HUES64 (cell line): Measurements from ENCODE around the gene EFCC1.
"Not testable (repeated sequence)": the region's sequence is repeated elsewhere in the genome, so short reads cannot be mapped to it uniquely, and the experiment has no call there.

ENCODE experiments used
- H3K27ac ChIP-seq: 2 replicates; pipeline ENCODE4 v1.7.0; 2013; ENCODE audit warnings: low read depth, low read length, inconsistent platforms
- H3K27me3 ChIP-seq: 2 replicates; pipeline ENCODE4 v1.6.1; 2013; ENCODE audit warnings: mild to moderate bottlenecking, low read length; ENCODE audit not compliant: insufficient read depth
- H3K36me3 ChIP-seq: 2 replicates; pipeline ENCODE4 v1.6.1; 2013; ENCODE audit warnings: mild to moderate bottlenecking, low read length; ENCODE audit not compliant: insufficient read depth
- H3K4me1 ChIP-seq: 2 replicates; pipeline ENCODE4 v1.6.1; 2013; ENCODE audit warnings: mild to moderate bottlenecking, low read length, moderate library complexity; ENCODE audit not compliant: insufficient read depth
- H3K4me3 ChIP-seq: 2 replicates; pipeline ENCODE4 v1.5.1; 2013; ENCODE audit warnings: mild to moderate bottlenecking, low read length, moderate library complexity
- H3K9ac ChIP-seq: 2 replicates; pipeline ENCODE4 v1.6.1; 2013; ENCODE audit warnings: mild to moderate bottlenecking, low read depth, low read length
- H3K9me3 ChIP-seq: 2 replicates; pipeline ENCODE4 v1.6.1; 2013; ENCODE audit warnings: low read depth, low read length; ENCODE audit not compliant: insufficient read depth
- WGBS: fragments of 150-250, 120-280 bp; methylation state at CpG from one replicate; pipeline ENCODE4 v1.1.7; 2013; ENCODE audit warnings: missing lambda C conversion rate; 5-methylcytosine and 5-hydroxymethylcytosine counted together

The EFCC1 gene

GRCh38 chr3:129060276-129061022 lies 59.3 kb downstream of the EFCC1 start, which contains the start of gene GP9:
GP9 (plus strand) TSS chr3:129060779; CDS start chr3:129061740, 961 bp downstream.
- peaks cover 3% of the 10 kb centered on the region; the same call in 1 of the 2 replicates for H3K4me1 ChIP-seq
- no peak within 1 kb of the TSS for H3K27ac ChIP-seq
- no peaks in the 10 kb centered on the region for H3K36me3 ChIP-seq
- no peaks in the 10 kb centered on the region for H3K27me3 ChIP-seq
- H3K4me3 ChIP-seq: no peak within 1 kb of the TSS
- H3K9me3 ChIP-seq: no peaks in the 10 kb centered on the region
- 91% methylated on average over 13 of the region's 13 CpGs for WGBS
- no peak within 1 kb of the TSS for H3K9ac ChIP-seq

GRCh38 chr3:129061023-129061887 lies 60.2 kb downstream of the EFCC1 start:
- Histone ChIP-seq H3K27me3 (no peaks in the 10 kb centered on the region), H3K9me3 (no peaks in the 10 kb centered on the region), H3K4me1 (peaks cover 3% of the 10 kb centered on the region; the same call in 1 of the 2 replicates), H3K27ac (no peak overlapping the region), H3K9ac (no peak overlapping the region), H3K4me3 (no peak overlapping the region), H3K36me3 (no peaks in the 10 kb centered on the region)
- 90% methylated on average over 19 of the region's 19 CpGs for WGBS

GRCh38 chr3:129061888-129062834 lies 61.1 kb downstream of the EFCC1 start:
- H3K4me3 ChIP-seq: no peak overlapping the region
- no peak overlapping the region for H3K27ac ChIP-seq
- no peak overlapping the region for H3K9ac ChIP-seq
- no peaks in the 10 kb centered on the region for H3K36me3 ChIP-seq
- no peaks in the 10 kb centered on the region for H3K9me3 ChIP-seq
- 95% methylated on average over 32 of the region's 32 CpGs for WGBS
- H3K4me1 ChIP-seq: peaks cover 3% of the 10 kb centered on the region; the same call in 1 of the 2 replicates
- H3K27me3 ChIP-seq: no peaks in the 10 kb centered on the region

- Histone ChIP-seq H3K27me3 (no peaks in the 10 kb centered on the region), H3K9ac (no peak overlapping the region), H3K4me3 (no peak overlapping the region), H3K36me3 (no peaks in the 10 kb centered on the region), H3K4me1 (peaks cover 3% of the 10 kb centered on the region; the same call in 1 of the 2 replicates), H3K27ac (no peak overlapping the region), H3K9me3 (no peaks in the 10 kb centered on the region)
- 95% methylated on average over 10 of the region's 10 CpGs for WGBS
Observed at GRCh38 chr3:129063091-129063640, 62.1 kb downstream of the EFCC1 start.

- no peaks in the 10 kb centered on the region for H3K27me3 ChIP-seq
- WGBS: 92% methylated on average over 15 of the region's 15 CpGs
- H3K9ac ChIP-seq: no peak overlapping the region
- no peaks in the 10 kb centered on the region for H3K36me3 ChIP-seq
- no peak overlapping the region for H3K4me3 ChIP-seq
- H3K4me1 ChIP-seq: peaks cover 3% of the 10 kb centered on the region; the same call in 1 of the 2 replicates
- H3K27ac ChIP-seq: no peak overlapping the region
- H3K9me3 ChIP-seq: no peaks in the 10 kb centered on the region
Observed at GRCh38 chr3:129063841-129064482, 62.9 kb downstream of the EFCC1 start.

- H3K4me1 ChIP-seq: peaks cover 3% of the 10 kb centered on the region; the same call in 1 of the 2 replicates
Observed at GRCh38 chr3:129065016-129065719, 64.1 kb downstream of the EFCC1 start.

GRCh38 chr3:129065720-129066073 lies 64.6 kb downstream of the EFCC1 start:
- 96% methylated on average over 4 of the region's 4 CpGs for WGBS
- peaks cover 3% of the 10 kb centered on the region; the same call in 1 of the 2 replicates for H3K4me1 ChIP-seq
- H3K27me3 ChIP-seq: no peaks in the 10 kb centered on the region
- H3K4me3 ChIP-seq: no peak overlapping the region
- H3K36me3 ChIP-seq: no peaks in the 10 kb centered on the region
- H3K27ac ChIP-seq: no peak overlapping the region
- H3K9ac ChIP-seq: no peak overlapping the region
- no peaks in the 10 kb centered on the region for H3K9me3 ChIP-seq

More at GRCh38 chr3:129065016-129065719, 64.1 kb downstream of the EFCC1 start:
- Histone ChIP-seq H3K27ac (no peak overlapping the region), H3K9me3 (no peaks in the 10 kb centered on the region), H3K27me3 (no peaks in the 10 kb centered on the region), H3K9ac (no peak overlapping the region), H3K4me3 (no peak overlapping the region), H3K36me3 (no peaks in the 10 kb centered on the region)
- 92% methylated on average over 14 of the region's 14 CpGs for whole genome bisulfite sequencing

GRCh38 chr3:129067719-129068118 lies 66.6 kb downstream of the EFCC1 start:
- H3K36me3 ChIP-seq, H3K27ac ChIP-seq, H3K9ac ChIP-seq, H3K27me3 ChIP-seq, H3K4me1 ChIP-seq, H3K4me3 ChIP-seq, H3K9me3 ChIP-seq: not testable (repeated sequence)
- 95% methylated on average over 6 of the region's 7 CpGs for WGBS

GRCh38 chr3:129068291-129068886 lies 67.3 kb downstream of the EFCC1 start:
- H3K9me3 ChIP-seq: no peaks in the 10 kb centered on the region
- no peaks in the 10 kb centered on the region for H3K27me3 ChIP-seq
- no peak overlapping the region for H3K27ac ChIP-seq
- 90% methylated on average over 44 of the region's 44 CpGs for WGBS
- H3K4me3 ChIP-seq: no peak overlapping the region
- no peaks in the 10 kb centered on the region for H3K36me3 ChIP-seq
- H3K4me1 ChIP-seq: no peaks in the 10 kb centered on the region
- no peak overlapping the region for H3K9ac ChIP-seq
